GM21723 (cell line): Measurements from ENCODE around the gene FHIT.

Source experiments
- ATAC-seq: cut with Tn5 transposase; IDR thresholded peaks from one replicate; pipeline ENCODE4 v1.9.1; 2021; ENCODE audit warnings: mild to moderate bottlenecking, moderate library complexity; ENCODE audit not compliant: unreplicated experiment

The FHIT gene

GRCh38 chr3:60867200-60867599 is 384.1 kb downstream of the FHIT start:
- no peak for ATAC-seq

GRCh38 chr3:60856257-60857046 is 394.8 kb downstream of the FHIT start:
- no peak for ATAC-seq

DNA sequence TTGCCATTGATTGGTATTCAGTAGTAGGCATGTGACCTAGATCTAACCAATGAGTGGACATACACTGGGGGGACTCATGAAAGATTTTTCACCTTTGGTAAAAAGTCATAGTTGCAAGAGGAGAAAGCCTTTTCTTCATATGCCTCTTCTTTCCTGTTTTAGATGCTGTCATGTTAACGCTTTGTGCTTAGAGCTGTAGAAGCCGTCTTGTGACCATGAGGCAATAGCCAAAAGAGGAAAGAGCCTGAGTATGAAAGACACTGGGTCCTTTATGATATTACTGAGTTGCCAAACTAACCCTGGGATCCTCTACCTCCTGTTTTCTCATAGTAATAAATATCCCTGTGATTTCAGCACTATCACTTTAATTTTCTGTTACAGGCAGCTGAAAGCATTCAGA is 396.0 kb downstream of the FHIT start:
- no peak for ATAC-seq

DNA sequence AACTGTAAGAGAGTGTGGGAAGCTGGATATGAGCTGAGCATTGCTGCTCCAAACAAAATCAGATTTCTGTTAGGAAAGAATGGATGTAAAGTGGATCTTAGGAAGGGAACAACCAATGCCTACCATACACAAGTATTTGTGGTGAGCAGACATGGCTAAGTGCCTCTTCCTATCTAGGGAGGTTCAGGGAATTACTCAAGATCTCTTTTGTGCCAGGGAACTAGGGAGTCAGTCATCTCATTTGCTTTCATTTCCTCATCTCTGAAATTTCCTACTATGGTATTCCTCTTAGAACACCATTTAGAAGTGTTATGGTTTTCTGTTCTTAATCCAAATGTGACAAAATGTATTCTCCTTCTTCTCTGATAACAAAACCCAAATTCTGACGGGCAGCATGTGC is 396.5 kb downstream of the FHIT start:
- ATAC-seq = no peak

DNA sequence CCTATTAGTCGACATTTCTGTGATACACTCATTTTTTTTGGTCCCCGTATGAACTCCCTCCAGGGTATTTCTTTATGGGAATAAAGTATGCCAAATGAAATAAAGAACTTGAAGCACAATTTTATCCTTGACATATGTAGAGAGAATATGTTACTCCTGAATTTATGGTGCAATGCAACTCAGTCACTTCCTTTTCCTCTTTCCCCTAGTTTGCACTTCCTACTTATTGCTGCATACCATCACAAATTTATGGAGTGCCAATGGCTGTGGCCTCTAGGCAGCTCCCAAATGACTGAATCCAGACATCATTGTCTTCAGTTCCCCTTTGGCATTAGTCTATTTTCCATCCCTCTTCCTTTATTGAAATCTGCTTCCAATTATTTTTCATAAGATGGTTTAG is 403.5 kb downstream of the FHIT start:
- no peak for ATAC-seq

GRCh38 chr3:60844256-60844655 is 407.0 kb downstream of the FHIT start:
- ATAC-seq = no peak

GRCh38 chr3:60841355-60841754 is 409.9 kb downstream of the FHIT start:
- ATAC-seq = no peak

DNA sequence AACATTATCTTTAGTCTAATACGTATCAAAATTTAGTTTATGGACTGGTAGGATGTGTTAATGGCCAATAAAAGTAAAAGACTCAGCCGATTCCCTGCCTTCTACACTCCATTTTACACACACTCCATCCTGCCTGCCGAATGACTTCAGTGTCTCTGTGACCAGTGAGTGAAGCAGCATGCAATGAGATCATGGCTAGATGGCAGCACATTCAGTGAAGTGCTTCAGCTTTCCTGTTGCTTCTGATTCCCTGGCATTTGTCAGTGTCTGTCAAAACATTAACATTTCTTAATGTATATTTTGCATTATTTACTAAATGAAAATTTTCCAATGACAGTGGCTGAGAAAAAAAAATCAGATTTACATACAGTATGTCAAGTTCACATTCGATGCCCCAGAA is 412.0 kb downstream of the FHIT start:
- no peak for ATAC-seq

DNA sequence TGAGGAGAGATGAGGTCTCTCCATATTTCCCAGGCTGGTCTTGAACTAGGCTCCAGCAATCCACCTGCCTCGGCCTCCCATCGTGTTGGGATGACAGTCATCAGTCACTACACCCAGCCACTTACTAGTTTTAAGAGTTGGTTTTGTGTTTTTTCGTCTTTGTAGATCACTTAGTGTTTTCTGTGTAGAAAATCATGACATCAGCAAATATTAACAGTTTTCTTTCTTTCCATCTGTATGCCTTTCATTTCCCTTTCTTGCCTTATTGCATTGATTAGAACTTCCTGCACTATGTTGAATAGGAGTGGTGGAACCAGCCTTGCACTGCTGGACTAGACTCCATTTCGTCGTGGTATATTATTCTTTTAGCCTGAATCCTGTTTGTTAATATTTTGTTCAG is 415.5 kb downstream of the FHIT start:
- no peak for ATAC-seq

- ATAC-seq = no peak
Observed at GRCh38 chr3:60829058-60829457, 422.2 kb downstream of the FHIT start.

DNA sequence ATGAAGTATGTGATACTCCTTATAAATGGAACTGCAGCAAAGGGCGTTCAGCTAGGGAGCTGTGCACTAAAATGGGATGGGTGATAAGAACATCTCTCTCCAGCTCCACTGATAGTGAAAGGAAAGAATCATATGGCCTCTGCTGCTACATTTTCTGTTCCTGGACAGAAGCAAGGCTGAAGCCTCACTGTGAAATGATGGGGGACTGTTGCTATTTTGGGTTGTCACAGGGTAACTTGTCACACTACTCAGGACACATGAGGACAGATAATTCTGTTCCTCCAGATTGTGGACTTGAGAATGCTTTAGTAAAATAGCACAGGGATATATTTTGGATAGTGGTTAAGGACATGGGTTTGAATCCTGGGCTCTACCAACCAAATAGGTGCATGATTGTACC is 423.6 kb downstream of the FHIT start:
- ATAC-seq = no peak

GRCh38 chr3:60826511-60826910 is 424.7 kb downstream of the FHIT start:
- no peak for ATAC-seq

GRCh38 chr3:60812502-60812901 is 438.8 kb downstream of the FHIT start:
- no peak for ATAC-seq

- ATAC-seq = no peak
Observed at GRCh38 chr3:60810881-60811280, 440.4 kb downstream of the FHIT start.

- no peak for ATAC-seq
Observed at GRCh38 chr3:60809857-60810610, 441.2 kb downstream of the FHIT start.

DNA sequence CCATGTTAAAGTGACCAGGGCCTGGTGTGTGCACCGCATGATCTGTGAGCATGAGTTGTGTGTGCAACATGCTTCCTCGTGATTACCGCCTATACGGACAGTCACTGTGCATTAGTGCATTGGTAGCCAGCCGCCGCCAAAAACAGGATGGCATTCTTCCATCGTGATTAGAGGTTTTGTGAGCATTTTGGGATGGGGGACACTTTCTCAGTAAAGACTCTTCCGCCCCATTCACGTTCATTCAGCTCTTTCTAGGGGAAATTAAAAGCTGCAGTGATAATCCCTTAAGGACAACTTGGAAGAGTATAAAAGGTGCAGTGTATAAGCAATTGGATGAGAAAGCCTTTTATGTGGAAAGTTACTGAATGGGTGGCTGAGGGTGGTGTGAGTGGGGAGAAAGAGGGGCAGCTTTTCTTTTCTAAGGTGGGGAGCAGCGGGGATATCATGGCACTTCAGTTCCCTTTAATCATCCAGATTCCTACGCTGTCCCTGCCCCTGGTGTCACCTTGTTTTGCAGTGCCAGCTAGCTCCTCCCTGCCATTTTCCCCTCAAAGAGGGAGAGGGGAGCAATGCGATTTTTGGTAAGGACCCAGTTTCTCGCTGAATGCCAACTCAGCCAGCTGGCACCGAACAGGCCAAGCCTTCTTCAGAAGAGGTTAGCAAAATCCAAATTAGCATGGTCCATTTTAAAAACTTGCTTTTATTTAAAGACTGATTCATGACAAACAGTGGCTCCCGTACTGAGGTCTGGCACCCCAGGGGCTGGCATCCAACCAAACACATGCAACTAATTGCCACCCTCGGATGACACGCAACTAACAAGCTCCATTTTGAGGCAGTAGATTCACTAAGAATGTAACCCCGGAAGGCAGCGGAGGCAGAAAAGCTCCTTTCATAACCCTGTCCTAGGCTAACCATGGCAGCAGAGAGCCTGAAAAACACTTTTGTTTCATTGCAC is 447.8 kb downstream of the FHIT start:
- no peak for ATAC-seq

GRCh38 chr3:60801307-60801706 is 449.9 kb downstream of the FHIT start:
- no peak for ATAC-seq

- ATAC-seq = no peak
Observed at GRCh38 chr3:60798456-60798855, 452.8 kb downstream of the FHIT start.

DNA sequence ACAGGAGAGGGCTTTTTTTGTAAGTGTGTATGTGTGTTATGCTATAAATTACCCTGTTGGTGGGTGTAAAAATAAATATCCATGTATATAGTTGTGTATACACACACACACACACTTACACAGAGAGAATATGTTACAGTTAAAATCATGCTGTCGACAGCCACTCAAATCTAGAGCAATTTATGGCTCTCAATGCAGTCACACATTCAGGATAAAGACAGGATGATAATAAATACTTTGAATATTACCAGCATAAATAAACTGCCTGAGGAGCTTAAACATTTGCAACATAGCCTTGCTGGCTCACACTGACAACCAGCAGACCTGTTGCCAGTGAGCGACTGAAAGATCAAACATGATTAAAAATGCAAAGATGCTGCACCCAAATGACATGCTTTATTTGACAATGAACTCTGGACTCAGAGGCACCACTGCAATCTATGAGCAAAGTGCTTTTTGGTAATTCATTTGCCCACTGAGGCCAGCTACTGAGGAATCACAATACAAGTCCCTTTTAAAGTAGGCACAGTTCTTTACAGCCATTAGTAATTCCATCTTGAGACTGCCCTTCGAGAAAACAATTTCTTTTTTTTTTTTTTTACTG is 458.9 kb downstream of the FHIT start:
- ATAC-seq = no peak

DNA sequence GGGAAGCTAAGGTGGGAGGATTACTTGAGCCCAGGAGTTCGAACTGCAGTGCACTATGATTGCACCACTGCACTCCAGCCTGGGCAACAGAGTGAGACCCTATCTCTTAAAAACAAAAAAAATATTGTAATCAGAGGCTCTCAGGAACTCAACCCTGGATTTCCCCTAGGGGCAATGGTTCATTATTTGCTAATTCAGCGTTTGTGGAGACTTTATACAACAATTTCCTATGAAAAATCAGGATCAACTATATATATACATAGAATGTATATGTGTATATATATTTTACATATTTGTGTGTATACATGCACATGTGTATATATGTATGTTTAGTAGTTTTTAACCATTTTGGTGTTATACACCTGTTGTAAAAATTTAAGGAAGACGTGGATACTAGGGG is 463.1 kb downstream of the FHIT start:
- no peak for ATAC-seq

GRCh38 chr3:60781935-60782334 is 469.3 kb downstream of the FHIT start:
- ATAC-seq = no peak
